GM18505 (cell line): Measurements from ENCODE around the gene PIN4.

ENCODE experiments used
- ATAC-seq: cut with Tn5 transposase; IDR thresholded peaks from one replicate; pipeline ENCODE4 v1.9.1; 2021; ENCODE audit not compliant: unreplicated experiment
- POLR2A ChIP-seq: IDR thresholded peaks from 4 replicates; pipeline ENCODE4 v1.6.1; 2011; ENCODE audit warnings: borderline replicate concordance; ENCODE audit not compliant: insufficient read depth, insufficient read length; ENCODE audit errors: extremely low read depth

PIN4 gene

DNA sequence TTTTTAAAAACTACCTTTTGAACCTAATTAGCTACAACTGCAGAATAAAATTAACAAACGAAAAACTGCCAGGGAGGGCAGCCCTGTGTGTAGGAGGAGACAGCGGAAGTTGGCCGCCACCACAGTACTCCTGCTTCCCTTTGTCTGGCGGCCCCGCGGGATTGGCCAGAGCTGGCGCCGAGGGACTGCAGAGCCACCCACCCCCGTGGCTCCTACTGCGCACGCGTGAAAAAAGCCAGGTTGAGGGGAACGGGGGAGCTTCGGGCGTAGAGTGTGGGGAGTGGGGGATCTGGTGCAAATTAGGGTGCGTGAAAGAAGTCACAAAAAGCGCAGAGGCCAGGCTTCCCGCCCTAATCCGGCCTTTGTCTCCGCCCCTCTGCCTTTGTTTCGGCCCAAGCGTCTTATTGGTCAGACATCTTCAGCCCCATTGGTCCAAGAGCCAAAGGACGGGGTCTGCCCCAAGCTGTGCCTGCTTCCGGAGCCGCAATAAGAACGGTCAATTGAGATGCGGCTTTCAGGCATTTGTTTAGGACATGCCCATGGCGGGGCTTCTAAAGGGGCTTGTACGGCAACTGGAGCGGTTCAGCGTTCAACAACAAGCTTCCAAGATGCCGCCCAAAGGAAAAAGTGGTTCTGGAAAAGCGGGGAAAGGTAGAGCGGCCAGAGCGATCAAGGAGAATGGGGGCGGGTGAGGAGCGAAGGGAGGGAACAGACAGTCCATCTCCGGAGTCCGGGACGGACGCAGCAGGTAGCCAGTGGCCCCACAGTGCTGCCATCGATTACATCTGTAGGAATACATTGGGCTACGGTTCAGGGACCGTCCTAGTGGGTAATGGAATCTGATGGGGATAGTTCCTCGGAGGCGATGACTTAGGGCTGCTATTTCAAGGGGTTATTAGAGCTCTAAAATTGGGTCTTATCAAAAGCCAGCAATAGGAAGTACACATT lies at the start of gene PIN4:
TSS of gene PIN4 (plus strand) at position 580 of the 948 bp plus-strand sequence. CDS start at position 609, 29 bp downstream.
- TF ChIP-seq POLR2A, result peak; percentile 48
- ATAC-seq, result peak; percentile 94

DNA sequence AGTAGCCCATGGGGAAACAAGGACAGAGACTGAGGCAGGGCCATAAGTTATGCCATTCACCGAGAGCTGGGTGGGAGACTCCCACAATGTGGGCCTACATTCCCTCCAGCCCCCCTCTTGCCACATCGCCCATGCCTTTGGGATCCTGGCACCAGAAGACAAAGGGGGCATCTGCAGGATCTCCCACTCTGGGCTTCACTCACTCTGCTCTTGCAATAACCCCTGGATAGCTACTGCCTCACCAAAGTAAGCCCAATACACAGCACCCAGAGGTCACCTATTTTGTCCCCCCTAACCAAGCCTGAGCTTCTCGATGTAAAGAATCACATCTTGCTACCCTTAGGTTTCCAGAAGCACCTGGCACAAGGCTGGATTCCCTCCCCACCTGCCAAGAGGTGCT lies 49.1 kb upstream of the PIN4 start:
- TF ChIP-seq POLR2A, result no peak
- ATAC-seq, result no peak

DNA sequence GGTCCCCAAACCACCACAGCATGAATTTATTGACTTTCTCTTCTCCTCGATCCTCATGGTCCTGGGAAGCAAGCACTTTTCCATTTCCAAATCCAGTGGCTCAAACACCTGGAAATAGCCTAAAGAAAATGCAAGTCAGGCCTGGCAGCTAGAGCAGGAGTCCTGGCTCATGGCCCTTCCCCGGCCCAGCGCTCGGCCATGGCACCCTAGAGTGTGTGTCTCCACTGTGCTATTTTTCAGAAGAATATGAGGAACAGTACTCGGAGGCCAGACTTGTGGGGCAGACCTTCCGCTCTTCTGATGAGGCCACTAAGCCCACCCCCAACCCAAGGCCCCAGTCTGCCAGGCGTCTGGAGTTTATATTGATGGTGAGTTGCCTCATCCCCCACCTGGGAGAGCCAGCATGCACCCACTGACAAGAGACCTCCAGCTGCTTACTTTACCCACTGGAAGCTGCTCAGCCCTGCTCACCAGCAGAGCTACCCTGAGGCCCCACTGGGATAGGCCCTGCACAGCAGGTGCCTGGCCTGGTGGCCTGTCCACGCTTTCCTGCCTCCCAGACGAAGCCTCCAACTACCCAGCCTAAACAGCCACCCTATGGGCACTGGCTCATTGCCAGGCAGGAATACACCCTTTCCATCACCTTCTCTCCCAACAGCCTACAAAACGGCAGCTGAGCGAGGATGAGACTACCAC lies 47.6 kb upstream of the PIN4 start:
- TF ChIP-seq POLR2A, result no peak
- no peak for ATAC-seq

GRCh38 chrX:72137846-72138495 lies 43.6 kb upstream of the PIN4 start:
- no peak for TF ChIP-seq POLR2A
- no peak for ATAC-seq

GRCh38 chrX:72139538-72139937 lies 42.0 kb upstream of the PIN4 start:
- no peak for ATAC-seq
- TF ChIP-seq POLR2A, result no peak

DNA sequence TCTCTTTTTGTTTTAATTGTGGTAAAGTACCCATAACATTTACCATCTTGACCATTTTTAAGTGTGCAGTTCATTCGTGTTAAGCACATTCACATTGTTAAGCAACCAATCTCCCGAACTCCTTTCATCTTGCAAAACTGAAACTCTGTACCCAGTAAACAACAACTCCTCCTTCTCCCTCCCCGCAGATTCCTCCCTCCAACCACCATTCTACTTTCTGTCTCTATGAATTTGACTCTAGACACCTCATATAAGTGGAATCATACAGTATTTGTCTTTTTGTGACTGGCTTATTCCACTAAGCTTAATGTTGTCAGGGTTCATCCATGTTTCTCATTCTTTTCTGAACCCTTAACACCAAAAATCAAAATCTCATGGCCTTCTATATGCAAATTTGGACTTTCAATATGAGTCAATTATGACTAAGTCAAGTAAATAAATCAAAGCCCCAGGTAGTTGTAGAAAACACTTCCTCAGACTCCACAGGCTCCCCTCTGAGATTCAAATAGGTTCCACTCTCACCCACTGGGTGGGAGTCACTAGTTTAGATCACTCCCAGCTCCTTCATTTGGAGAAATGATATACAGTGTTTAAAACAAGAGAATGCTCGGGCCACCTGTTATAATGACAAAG lies 40.1 kb upstream of the PIN4 start:
- ATAC-seq, result no peak
- TF ChIP-seq POLR2A, result no peak

- ATAC-seq, result no peak
- TF ChIP-seq POLR2A, result no peak
These were observed 39.3 kb upstream of the PIN4 start for GRCh38 chrX:72142094-72142793.

DNA sequence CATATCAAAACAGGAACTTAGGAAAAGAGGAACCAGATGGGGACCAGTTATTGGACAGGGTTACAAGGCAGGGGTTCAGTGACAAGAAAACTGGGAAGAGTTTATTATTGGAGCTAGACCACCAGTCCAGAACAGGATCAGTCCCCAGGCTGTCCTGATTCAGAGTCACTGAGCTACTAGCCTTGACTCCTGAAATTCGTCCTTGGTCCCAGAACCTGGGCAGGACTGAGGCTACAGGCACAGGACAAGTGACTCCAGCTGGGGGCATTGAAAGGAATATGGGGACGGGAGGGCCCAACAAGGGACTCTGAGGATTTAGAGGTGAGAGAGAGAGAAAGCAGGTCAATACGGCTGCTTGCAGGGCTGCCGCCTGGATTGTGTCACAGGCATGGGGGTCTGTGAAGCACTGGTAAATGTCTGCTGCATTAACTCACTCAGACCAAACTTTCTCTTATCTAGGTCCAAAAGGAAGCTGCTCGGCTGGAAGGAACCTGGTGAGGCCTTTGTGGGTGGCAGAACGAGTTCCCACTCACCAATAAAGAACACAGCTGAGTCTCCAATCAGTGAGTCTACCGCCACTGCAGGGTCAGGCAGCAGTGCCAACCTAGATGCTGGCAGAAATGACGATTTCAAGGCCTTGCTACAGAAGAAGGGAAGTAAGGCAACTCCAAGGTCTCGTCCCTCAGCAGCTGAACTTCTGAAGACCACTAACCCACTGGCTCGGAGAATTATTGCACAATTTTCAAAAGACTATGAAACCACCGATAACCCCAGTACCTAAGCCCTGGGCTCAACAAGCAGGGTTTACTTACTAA lies 38.6 kb upstream of the PIN4 start:
- ATAC-seq, result no peak
- TF ChIP-seq POLR2A, result no peak

DNA sequence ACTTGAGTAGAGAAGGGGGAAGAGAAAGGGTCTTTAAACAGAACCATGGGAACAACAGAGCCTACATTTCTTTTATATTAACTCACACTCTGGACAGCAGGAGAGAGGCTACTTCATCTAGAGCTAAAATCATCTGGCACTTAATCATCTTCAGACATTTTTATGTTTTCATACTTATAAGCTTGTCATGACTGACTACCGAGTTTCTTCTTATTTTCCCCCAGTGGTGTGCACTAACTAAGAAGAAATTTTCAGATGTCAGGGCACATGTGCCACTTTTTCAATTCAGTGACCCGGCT lies 38.0 kb upstream of the PIN4 start:
- no peak for TF ChIP-seq POLR2A
- ATAC-seq, result no peak

DNA sequence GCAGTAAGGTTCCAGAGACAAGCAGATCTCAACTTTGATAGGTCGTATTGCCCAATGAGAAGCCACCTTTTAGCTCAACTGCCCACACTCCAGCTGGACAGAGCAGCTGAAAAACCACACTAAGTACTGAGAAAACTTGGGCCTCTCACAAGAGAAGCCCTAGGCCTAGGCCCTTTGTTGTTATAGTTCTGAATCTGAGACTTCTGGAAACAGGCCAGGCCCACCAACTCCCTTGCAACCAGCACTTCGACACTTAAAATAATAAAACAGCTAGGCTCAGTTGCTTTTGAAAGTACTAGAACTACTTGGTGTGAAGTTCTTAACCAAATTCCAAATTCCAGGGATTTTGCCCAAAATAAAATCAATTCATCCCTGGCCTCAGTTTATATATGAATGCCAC lies 36.4 kb upstream of the PIN4 start:
- ATAC-seq, result no peak
- TF ChIP-seq POLR2A, result no peak

- TF ChIP-seq POLR2A, result no peak
These were observed 35.0 kb upstream of the PIN4 start for GRCh38 chrX:72146527-72146926.

DNA sequence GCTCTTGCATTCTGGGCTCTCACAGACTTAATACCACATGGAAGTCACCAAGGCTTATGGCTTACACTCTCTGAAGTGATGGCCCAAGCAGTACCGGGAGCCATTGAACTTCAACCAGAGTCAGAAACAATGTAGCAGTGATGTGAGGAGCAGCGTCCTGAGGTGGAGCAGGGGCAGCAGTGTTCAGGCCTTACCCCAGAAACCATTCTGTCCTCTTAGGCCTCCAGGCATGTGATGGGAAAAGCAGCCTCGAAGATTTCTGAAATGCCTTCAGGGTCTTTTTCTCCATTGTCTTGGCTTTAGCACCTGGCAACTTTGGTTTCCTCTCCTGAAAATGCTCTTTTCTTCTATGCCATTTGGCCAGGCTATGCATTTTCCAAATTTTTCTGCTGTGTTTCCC lies 22.8 kb upstream of the PIN4 start:
- no peak for ATAC-seq
- TF ChIP-seq POLR2A, result no peak

More at GRCh38 chrX:72146527-72146926, 35.0 kb upstream of the PIN4 start:
- ATAC-seq, result no peak
